ENCODE data around the gene KLHL40. TPM values are rescaled to one million over a fixed set of nuclear protein-coding genes. Genes with fewer than 3 reads are reported as not detected.

Gene KLHL40
- total and polyA plus RNA-seq, 2 donors (not counting 3 experiments of a cell fraction or from before 2014, with no cell fraction given), result not detected

GRCh38 chr3:42739401-42740158 is 54.2 kb downstream of the KLHL40 start:
- no TSS peak for BruUV-seq (replicated peaks)

GRCh38 chr3:42741796-42742195 is 56.5 kb downstream of the KLHL40 start:
- H3K4me3 ChIP-seq (replicated peaks in 1 of 3; ENCODE audit: insufficient read depth in 1 of 3, low read depth in 1 of 3, low read length in 3 of 3), result no peak overlapping the region
- intact Hi-C loops (cut with micrococcal nuclease) (no loop called here), dilution Hi-C loops (cut with MboI; ENCODE audit: extremely low pct_ligation_motif_present, low sequenced_read_pairs) (no loop called here)
- no peak overlapping the region for H3K27ac ChIP-seq (ENCODE audit: insufficient read depth, low read depth, low read length)
- TF ChIP-seq GATA2 (IDR thresholded peaks at IDR 0.05; ENCODE audit: insufficient read depth, insufficient read length, low read depth, low read length) (no peak), JUN (IDR thresholded peaks at IDR 0.05; ENCODE audit: borderline replicate concordance, insufficient read depth, insufficient read length, low read depth) (no peak), MAX (IDR thresholded peaks at IDR 0.05; ENCODE audit: insufficient read depth, insufficient read length) (no peak), POLR2AphosphoS5 (IDR thresholded peaks at IDR 0.05; ENCODE audit: insufficient read depth, low read depth, low read length) (no peak), MYC (IDR thresholded peaks at IDR 0.05; ENCODE audit: low read depth, low read length) (no peak), POLR2A (IDR thresholded peaks at IDR 0.05; ENCODE audit: low read depth, low read length) (no peak)
- H3K4me2 ChIP-seq (ENCODE audit: insufficient read depth, low read length), result no peak overlapping the region
- H3K4me1 ChIP-seq (ENCODE audit: control insufficient read depth, extremely low read depth, insufficient read depth, low read length), result no peaks in the 10 kb centered on the region
- POLR2A ChIA-PET, result no interaction called here
- H3K27me3 ChIP-seq (ENCODE audit: control insufficient read depth in 2 of 2, insufficient read depth in 2 of 2, low read length in 2 of 2), result no peaks in the 10 kb centered on the region
- DNase-seq (ENCODE audit: low read depth, low spot score) (no peak), FAIRE-seq (no peak)
- CTCF ChIA-PET, result interaction anchor here (1.0 to 6.9 kb wide), 2 partner anchors 14 to 37 kb away, joined by 5 to 61 read pairs; no protein-coding TSS in a partner anchor
- H2AFZ ChIP-seq (ENCODE audit: low read depth, low read length), result no peak overlapping the region
- H3K36me3 ChIP-seq (ENCODE audit: control insufficient read depth in 2 of 2, extremely low read depth in 1 of 2, insufficient read depth in 2 of 2, low read length in 2 of 2), result no peaks in the 10 kb centered on the region
- no peaks in the 10 kb centered on the region for H4K20me1 ChIP-seq (replicated peaks; ENCODE audit: control insufficient read depth, extremely low read depth, insufficient read depth, low read length)
- BruUV-seq (replicated peaks), result no TSS peak
- no peaks in the 10 kb centered on the region for H3K9me1 ChIP-seq (replicated peaks; ENCODE audit: control insufficient read depth, extremely low read depth, insufficient read depth, low read length)
- no peaks in the 10 kb centered on the region for H3K9me3 ChIP-seq (replicated peaks; ENCODE audit: control insufficient read depth, insufficient read depth, low read length)
- no peaks in the 10 kb centered on the region for H3K79me2 ChIP-seq (ENCODE audit: control insufficient read depth, insufficient read depth, low read length)
- H3K9ac ChIP-seq (replicated peaks; ENCODE audit: extremely low read depth, insufficient read depth, low read length), result no peak overlapping the region

More at GRCh38 chr3:42739401-42740158, 54.2 kb downstream of the KLHL40 start:
- H4K20me1 ChIP-seq (replicated peaks; ENCODE audit: control insufficient read depth, extremely low read depth, insufficient read depth, low read length), result no peaks in the 10 kb centered on the region
- CTCF ChIA-PET, result interaction anchor here (1.6 kb wide), 1 partner anchor 10 kb away, joined by 3 read pairs; no protein-coding TSS in a partner anchor
- FAIRE-seq (no peak), DNase-seq (ENCODE audit: low read depth, low spot score) (no peak)
- no peak for TF ChIP-seq MAX (IDR thresholded peaks at IDR 0.05; ENCODE audit: insufficient read depth, insufficient read length)
- no peaks in the 10 kb centered on the region for H3K9me3 ChIP-seq (replicated peaks; ENCODE audit: control insufficient read depth, insufficient read depth, low read length)
- no peak overlapping the region for H3K4me3 ChIP-seq (replicated peaks in 1 of 3; ENCODE audit: insufficient read depth in 1 of 3, low read depth in 1 of 3, low read length in 3 of 3)
- no peak overlapping the region for H2AFZ ChIP-seq (ENCODE audit: low read depth, low read length)
- no peaks in the 10 kb centered on the region for H3K9me1 ChIP-seq (replicated peaks; ENCODE audit: control insufficient read depth, extremely low read depth, insufficient read depth, low read length)
- no peak overlapping the region for H3K4me2 ChIP-seq (ENCODE audit: insufficient read depth, low read length)
- intact Hi-C loops (cut with micrococcal nuclease), result no loop called here
- no peaks in the 10 kb centered on the region for H3K79me2 ChIP-seq (ENCODE audit: control insufficient read depth, insufficient read depth, low read length)
- POLR2A ChIA-PET, result no interaction called here
- dilution Hi-C loops (cut with MboI; ENCODE audit: extremely low pct_ligation_motif_present, low sequenced_read_pairs), result no loop called here
- H3K36me3 ChIP-seq (ENCODE audit: control insufficient read depth in 2 of 2, extremely low read depth in 1 of 2, insufficient read depth in 2 of 2, low read length in 2 of 2), result no peaks in the 10 kb centered on the region
- no peaks in the 10 kb centered on the region for H3K4me1 ChIP-seq (ENCODE audit: control insufficient read depth, extremely low read depth, insufficient read depth, low read length)
- H3K27ac ChIP-seq (ENCODE audit: insufficient read depth, low read depth, low read length), result no peak overlapping the region
- H3K27me3 ChIP-seq (ENCODE audit: control insufficient read depth in 2 of 2, insufficient read depth in 2 of 2, low read length in 2 of 2), result no peaks in the 10 kb centered on the region
- no peak overlapping the region for H3K9ac ChIP-seq (replicated peaks; ENCODE audit: extremely low read depth, insufficient read depth, low read length)

Other genes starting within 250 kb of the KLHL40 start
- gene VIPR1, start 182.9 kb upstream of the KLHL40 start, total RNA-seq, result 0.67 and 3.8 TPM in 2 replicates
- 4.7 and 5.2 TPM in 2 replicates for gene VIPR1, start 182.9 kb upstream of the KLHL40 start, polyA plus RNA-seq
- gene SEC22C, start 103.6 kb upstream of the KLHL40 start, total RNA-seq, result 60.7 and 61.9 TPM in 2 replicates
- 32.9 and 43.9 TPM in 2 replicates for gene SEC22C, start 103.6 kb upstream of the KLHL40 start, polyA plus RNA-seq
- gene SS18L2, start 94.7 kb upstream of the KLHL40 start, total RNA-seq, result 28.6 and 32.4 TPM in 2 replicates
- gene SS18L2, start 94.7 kb upstream of the KLHL40 start, polyA plus RNA-seq, result 14.5 and 20.3 TPM in 2 replicates
- gene NKTR, start 84.9 kb upstream of the KLHL40 start, total RNA-seq, result 92.6 and 99.0 TPM in 2 replicates
- 22.3 and 27.4 TPM in 2 replicates for gene NKTR, start 84.9 kb upstream of the KLHL40 start, polyA plus RNA-seq
- 13.0 and 14.5 TPM in 2 replicates for gene ZBTB47, start 31.8 kb upstream of the KLHL40 start, total RNA-seq
- gene ZBTB47, start 31.8 kb upstream of the KLHL40 start, polyA plus RNA-seq, result 10.6 and 13.2 TPM in 2 replicates
- not detected in 2 replicates for gene HHATL, start 17.3 kb downstream of the KLHL40 start, total RNA-seq
- 0.11 TPM in 1 of 2 replicates, not detected in the other for gene HHATL, start 17.3 kb downstream of the KLHL40 start, polyA plus RNA-seq
- gene CCDC13, start 87.7 kb downstream of the KLHL40 start, total RNA-seq, result 0.82 and 1.2 TPM in 2 replicates
- gene CCDC13, start 87.7 kb downstream of the KLHL40 start, polyA plus RNA-seq, result 0.24 and 0.36 TPM in 2 replicates
- gene HIGD1A, start 119.0 kb downstream of the KLHL40 start, total RNA-seq, result 68.9 and 71.8 TPM in 2 replicates
- 39.3 and 59.5 TPM in 2 replicates for gene HIGD1A, start 119.0 kb downstream of the KLHL40 start, polyA plus RNA-seq
- gene ACKR2, start 123.9 kb downstream of the KLHL40 start, total RNA-seq, result not detected in 2 replicates
- gene ACKR2, start 123.9 kb downstream of the KLHL40 start, polyA plus RNA-seq, result 0.01 TPM in 1 of 2 replicates, not detected in the other
- not detected in 2 replicates for gene CYP8B1, start 190.3 kb downstream of the KLHL40 start, total RNA-seq
- gene CYP8B1, start 190.3 kb downstream of the KLHL40 start, polyA plus RNA-seq, result not detected in 2 replicates
- 0.83 and 4.3 TPM in 2 replicates for gene ZNF662, start 220.6 kb downstream of the KLHL40 start, total RNA-seq
- gene ZNF662, start 220.6 kb downstream of the KLHL40 start, polyA plus RNA-seq, result 0.84 and 0.86 TPM in 2 replicates